Glomerular visceral epithelial cell (primary cell): ENCODE data around the gene SRGAP3.
A peak's percentile ranks its signal among the peaks of the same experiment; 100 is the strongest.

ENCODE experiments used
- DNase-seq: peaks from one replicate; pipeline ENCODE4 v3.0.0-alpha.2; 2016; ENCODE audit errors: extremely low spot score

SRGAP3 gene

GRCh38 chr3:9115336-9115735 is 134.1 kb downstream of the SRGAP3 start:
- no peak for DNase-seq

- no peak for DNase-seq
Measured at GRCh38 chr3:9113040-9113439, 136.4 kb downstream of the SRGAP3 start.

- DNase-seq, result no peak
Measured at GRCh38 chr3:9111866-9112265, 137.6 kb downstream of the SRGAP3 start.

- no peak for DNase-seq
Measured at GRCh38 chr3:9111417-9111816, 138.0 kb downstream of the SRGAP3 start.

GRCh38 chr3:9110802-9111201 is 138.6 kb downstream of the SRGAP3 start:
- DNase-seq, result no peak

- no peak for DNase-seq
Measured at GRCh38 chr3:9110316-9110715, 139.1 kb downstream of the SRGAP3 start.

- DNase-seq, result peak; percentile 25
Measured at GRCh38 chr3:9109568-9109914, 139.9 kb downstream of the SRGAP3 start.

- DNase-seq, result no peak
Measured at GRCh38 chr3:9108876-9109567, 140.4 kb downstream of the SRGAP3 start.

GRCh38 chr3:9107738-9108137 is 141.7 kb downstream of the SRGAP3 start:
- no peak for DNase-seq

- no peak for DNase-seq
Measured at GRCh38 chr3:9105421-9105820, 144.0 kb downstream of the SRGAP3 start.

GRCh38 chr3:9104121-9104520 is 145.3 kb downstream of the SRGAP3 start:
- no peak for DNase-seq

- DNase-seq, result no peak
Measured at GRCh38 chr3:9102240-9102981, 147.0 kb downstream of the SRGAP3 start.

- no peak for DNase-seq
Measured at GRCh38 chr3:9101286-9101685, 148.2 kb downstream of the SRGAP3 start.

GRCh38 chr3:9100513-9100894 is 148.9 kb downstream of the SRGAP3 start:
- no peak for DNase-seq

GRCh38 chr3:9099702-9100512 is 149.5 kb downstream of the SRGAP3 start:
- no peak for DNase-seq

- DNase-seq, result no peak
Measured at GRCh38 chr3:9098716-9099675, 150.4 kb downstream of the SRGAP3 start.

GRCh38 chr3:9097495-9097894 is 152.0 kb downstream of the SRGAP3 start:
- DNase-seq, result no peak

- no peak for DNase-seq
Measured at GRCh38 chr3:9091486-9092235, 157.8 kb downstream of the SRGAP3 start.

GRCh38 chr3:9088441-9089353 is 160.7 kb downstream of the SRGAP3 start:
- DNase-seq, result no peak
